ENCODE measurements around the gene NGDN.
"Not testable (repeated sequence)": the region's sequence is repeated elsewhere in the genome, so short reads cannot be mapped to it uniquely, and the experiment has no call there.

The NGDN gene

DNA sequence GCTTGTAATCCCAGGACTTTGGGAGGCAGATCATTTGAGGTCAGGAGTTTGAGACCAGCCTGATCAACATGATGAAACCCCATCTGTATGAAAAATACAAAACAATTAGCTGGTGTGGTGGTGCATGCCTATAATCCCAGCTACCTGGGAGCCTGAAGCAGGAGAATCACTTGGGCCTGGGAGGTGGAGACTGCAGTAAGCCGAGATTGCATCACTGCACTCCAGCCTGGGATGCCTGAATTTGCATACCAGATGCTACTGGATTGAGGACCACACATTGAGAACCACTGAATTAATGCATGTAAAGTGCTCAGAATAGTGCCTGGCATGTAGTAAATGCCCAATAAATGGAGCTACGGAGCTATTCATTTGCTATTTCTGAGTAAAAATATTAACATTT is 19.1 kb upstream of the NGDN start:
- H3K27ac ChIP-seq (ENCODE audit: low read depth, low read length, severe bottlenecking), result no peak overlapping the region
- H3K4me3 ChIP-seq (ENCODE audit: extremely low read depth, insufficient read depth, low read length, poor library complexity, severe bottlenecking), result no peak overlapping the region
- H3K4me1 ChIP-seq (ENCODE audit: control insufficient read depth, insufficient read depth, low read length, poor library complexity, severe bottlenecking), result no peaks in the 10 kb centered on the region
- H3K9me3 ChIP-seq (ENCODE audit: control insufficient read depth, low read length), result no peaks in the 10 kb centered on the region
- H3K36me3 ChIP-seq (ENCODE audit: control insufficient read depth, insufficient read depth, low read length), result no peaks in the 10 kb centered on the region
- 53 to 70% methylated on average over 1 to 2 of the region's 2 CpGs for WGBS, 2 experiments (ENCODE audit: insufficient coverage in 2 of 2)

DNA sequence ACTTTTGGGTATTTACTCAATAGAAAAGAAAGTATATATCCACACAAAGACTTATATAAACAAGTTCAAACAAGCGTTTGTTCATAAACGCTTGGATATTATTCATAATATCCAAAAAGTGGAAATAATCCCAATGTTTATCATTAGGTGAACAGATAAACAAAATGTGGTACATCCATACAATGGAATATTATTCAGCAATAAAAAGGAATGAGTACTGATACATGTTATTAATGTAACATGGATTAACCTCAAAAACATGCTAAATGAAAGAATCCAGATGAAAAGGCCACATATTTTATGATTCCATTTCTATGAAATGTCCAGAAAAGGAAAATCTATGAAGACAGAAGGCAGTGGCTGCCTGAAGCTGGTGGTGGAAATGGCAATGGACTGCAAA is 17.3 kb upstream of the NGDN start:
- WGBS, 2 experiments (ENCODE audit: insufficient coverage in 2 of 2), result no CpG with 5 or more reads among the region's 2 CpGs

DNA sequence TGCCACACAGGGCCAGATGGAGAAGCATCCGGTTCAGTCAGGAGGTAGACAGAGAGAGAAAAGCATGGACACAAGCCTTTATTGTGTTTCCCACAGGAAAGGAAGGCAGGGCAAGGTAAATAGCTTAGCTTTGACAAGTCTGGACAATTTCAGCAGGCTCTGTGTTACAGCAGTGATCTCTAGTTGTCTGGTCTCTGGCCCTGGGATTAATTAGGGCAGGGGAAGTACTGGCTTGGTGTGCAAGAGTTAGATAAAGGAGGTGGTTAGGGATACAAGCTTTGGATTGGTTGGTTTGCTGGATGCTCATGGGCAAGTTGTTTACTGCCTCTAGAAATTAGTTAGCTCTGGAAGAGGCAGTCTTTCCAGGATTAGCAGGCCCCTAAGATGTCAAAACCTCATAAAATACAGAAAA is 15.1 kb upstream of the NGDN start:
- Histone ChIP-seq H3K4me3 (ENCODE audit: extremely low read depth, insufficient read depth, low read length, poor library complexity, severe bottlenecking) (no peak overlapping the region), H3K36me3 (ENCODE audit: control insufficient read depth, insufficient read depth, low read length) (no peaks in the 10 kb centered on the region), H3K4me1 (ENCODE audit: control insufficient read depth, insufficient read depth, low read length, poor library complexity, severe bottlenecking) (no peaks in the 10 kb centered on the region), H3K27ac (ENCODE audit: low read depth, low read length, severe bottlenecking) (peak overlapping the region; percentile 89), H3K9me3 (ENCODE audit: control insufficient read depth, low read length) (no peaks in the 10 kb centered on the region)
- 83 to 100% methylated on average over 1 of the region's 1 CpG for WGBS, 2 experiments (ENCODE audit: insufficient coverage in 2 of 2)

More for the DNA sequence above, 17.3 kb upstream of the NGDN start:
- Histone ChIP-seq H3K36me3 (ENCODE audit: control insufficient read depth, insufficient read depth, low read length) (no peaks in the 10 kb centered on the region), H3K27ac (ENCODE audit: low read depth, low read length, severe bottlenecking) (no peak overlapping the region), H3K4me1 (ENCODE audit: control insufficient read depth, insufficient read depth, low read length, poor library complexity, severe bottlenecking) (no peaks in the 10 kb centered on the region), H3K9me3 (ENCODE audit: control insufficient read depth, low read length) (no peaks in the 10 kb centered on the region), H3K4me3 (ENCODE audit: extremely low read depth, insufficient read depth, low read length, poor library complexity, severe bottlenecking) (no peak overlapping the region)

DNA sequence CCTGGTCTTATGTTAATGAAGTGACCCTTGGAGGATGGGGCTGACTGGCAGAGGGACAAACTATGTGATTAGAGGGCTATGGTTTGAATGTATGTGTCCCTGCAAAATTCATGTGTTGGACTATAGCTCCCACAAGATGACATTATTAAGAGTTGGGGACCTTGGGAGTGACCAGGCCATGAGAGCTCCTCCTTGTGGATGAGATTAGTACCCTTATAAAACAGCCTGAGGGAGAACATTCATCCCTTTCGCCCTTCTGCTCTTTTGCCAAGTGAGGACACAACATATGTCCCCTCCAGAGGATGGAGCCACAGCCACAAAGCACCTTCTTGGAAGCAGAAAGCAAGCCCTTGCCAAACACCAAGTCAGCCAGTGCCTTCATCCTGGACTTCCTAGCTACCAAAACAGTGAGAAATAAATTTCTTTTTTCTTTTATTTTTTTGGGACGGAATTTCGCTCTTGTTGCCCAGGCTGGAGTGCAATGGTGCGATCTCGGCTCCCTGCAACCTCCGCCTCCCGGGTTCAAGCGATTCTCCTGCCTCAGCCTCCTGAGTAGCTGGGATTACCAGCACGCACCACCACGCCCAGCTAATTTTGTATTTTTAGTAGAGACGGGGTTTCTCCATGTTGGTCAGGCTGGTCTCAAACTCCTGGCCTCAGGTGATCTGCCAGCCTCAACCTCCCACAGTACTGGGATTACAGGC is 12.5 kb upstream of the NGDN start:
- not testable (repeated sequence) for H3K4me3 ChIP-seq (ENCODE audit: extremely low read depth, insufficient read depth, low read length, poor library complexity, severe bottlenecking); H3K9me3 ChIP-seq (ENCODE audit: control insufficient read depth, low read length); H3K36me3 ChIP-seq (ENCODE audit: control insufficient read depth, insufficient read depth, low read length); H3K4me1 ChIP-seq (ENCODE audit: control insufficient read depth, insufficient read depth, low read length, poor library complexity, severe bottlenecking); H3K27ac ChIP-seq (ENCODE audit: low read depth, low read length, severe bottlenecking)
- WGBS, 2 experiments (ENCODE audit: insufficient coverage in 2 of 2), result 88 to 93% methylated on average over 6 to 11 of the region's 11 CpGs

DNA sequence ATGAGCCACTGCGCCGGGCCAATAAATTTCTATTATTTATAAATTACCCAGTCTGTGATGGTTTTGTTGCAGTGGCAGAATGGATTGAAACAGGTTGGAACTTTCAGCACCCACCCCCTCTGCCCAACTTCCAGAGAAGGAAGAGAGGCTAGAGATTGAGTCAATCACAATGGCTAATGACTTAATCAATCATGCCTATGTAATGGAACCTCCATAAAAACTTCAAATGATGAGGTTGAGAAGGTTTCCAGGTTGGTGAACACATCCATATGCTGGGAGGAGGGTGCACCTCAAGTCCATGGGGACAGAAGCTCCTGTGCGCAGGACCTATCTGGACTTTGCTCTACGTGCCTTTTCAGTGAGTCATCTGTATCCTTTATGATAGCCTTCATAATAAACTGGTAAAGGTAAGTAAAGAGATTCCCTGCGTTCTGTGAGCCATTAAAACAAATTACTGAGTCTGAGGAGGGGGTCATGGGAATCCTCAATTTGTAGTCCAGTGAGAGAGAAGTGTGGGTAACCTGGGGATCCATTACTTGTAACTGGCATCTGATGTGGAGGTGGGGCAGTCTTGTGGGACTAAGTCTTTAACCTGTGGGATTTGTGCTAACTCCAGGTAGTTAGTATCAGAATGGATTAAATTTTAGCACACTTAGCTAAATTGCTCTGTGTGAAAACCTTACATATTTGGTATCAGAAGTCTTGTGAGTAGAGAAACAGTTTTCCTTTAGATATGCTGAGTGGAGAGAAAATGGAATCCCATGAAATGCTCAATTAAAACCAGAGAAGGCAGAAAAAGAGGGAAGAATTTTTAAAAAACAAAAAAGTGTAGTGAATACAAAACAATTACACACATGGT is 11.7 kb upstream of the NGDN start:
- no peak overlapping the region for H3K27ac ChIP-seq (ENCODE audit: low read depth, low read length, severe bottlenecking)
- WGBS, 2 experiments (ENCODE audit: insufficient coverage in 2 of 2), result 83 to 94% methylated on average over 1 to 2 of the region's 5 CpGs
- no peak overlapping the region for H3K4me3 ChIP-seq (ENCODE audit: extremely low read depth, insufficient read depth, low read length, poor library complexity, severe bottlenecking)

DNA sequence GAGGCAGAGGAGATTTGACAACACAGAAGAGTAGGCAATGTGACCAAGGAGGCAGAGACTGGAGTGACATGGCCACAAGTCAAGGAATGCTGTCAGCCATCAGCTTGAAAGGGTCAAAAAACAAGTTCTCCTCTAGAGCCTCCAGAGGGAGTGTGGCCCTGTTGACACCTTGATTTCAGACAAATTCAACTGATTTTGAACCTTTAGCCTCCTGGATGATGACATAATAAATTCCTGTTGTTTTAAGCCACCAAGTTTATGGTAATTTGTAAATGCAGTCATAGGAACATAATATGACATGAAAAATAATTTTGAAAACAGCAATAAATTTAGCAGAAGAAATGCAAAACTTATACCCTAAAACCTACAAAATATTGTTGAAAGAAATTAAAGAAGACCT is 8.5 kb upstream of the NGDN start:
- Histone ChIP-seq H3K4me1 (ENCODE audit: control insufficient read depth, insufficient read depth, low read length, poor library complexity, severe bottlenecking) (no peaks in the 10 kb centered on the region), H3K9me3 (ENCODE audit: control insufficient read depth, low read length) (no peaks in the 10 kb centered on the region), H3K36me3 (ENCODE audit: control insufficient read depth, insufficient read depth, low read length) (no peaks in the 10 kb centered on the region), H3K4me3 (ENCODE audit: extremely low read depth, insufficient read depth, low read length, poor library complexity, severe bottlenecking) (no peak overlapping the region), H3K27ac (ENCODE audit: low read depth, low read length, severe bottlenecking) (no peak overlapping the region)

More for the DNA sequence above, 11.7 kb upstream of the NGDN start:
- no peaks in the 10 kb centered on the region for H3K9me3 ChIP-seq (ENCODE audit: control insufficient read depth, low read length)
- no peaks in the 10 kb centered on the region for H3K36me3 ChIP-seq (ENCODE audit: control insufficient read depth, insufficient read depth, low read length)
- no peaks in the 10 kb centered on the region for H3K4me1 ChIP-seq (ENCODE audit: control insufficient read depth, insufficient read depth, low read length, poor library complexity, severe bottlenecking)

DNA sequence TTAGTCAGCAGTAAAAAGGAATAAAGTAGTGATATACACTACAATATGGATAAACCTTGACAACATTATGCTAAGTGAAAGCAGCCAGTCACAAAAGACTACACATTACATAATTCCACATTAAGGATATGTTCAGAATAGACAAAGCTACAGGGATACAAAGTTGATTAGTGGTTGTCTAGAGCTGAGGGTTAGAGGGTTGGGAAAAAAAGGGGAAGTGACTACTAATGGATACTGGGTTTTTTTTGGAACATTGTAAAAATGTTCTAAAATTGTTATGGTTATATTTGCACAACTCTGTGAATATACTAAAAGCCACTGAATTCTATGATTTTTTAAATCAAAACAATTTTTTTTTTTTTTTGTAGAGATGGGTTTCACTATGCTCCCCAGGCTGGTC is 4.8 kb upstream of the NGDN start:
- Histone ChIP-seq H3K4me1 (ENCODE audit: control insufficient read depth, insufficient read depth, low read length, poor library complexity, severe bottlenecking) (no peaks in the 10 kb centered on the region), H3K36me3 (ENCODE audit: control insufficient read depth, insufficient read depth, low read length) (no peaks in the 10 kb centered on the region), H3K27ac (ENCODE audit: low read depth, low read length, severe bottlenecking) (no peak overlapping the region), H3K4me3 (ENCODE audit: extremely low read depth, insufficient read depth, low read length, poor library complexity, severe bottlenecking) (no peak overlapping the region), H3K9me3 (ENCODE audit: control insufficient read depth, low read length) (peaks cover 5% of the 10 kb centered on the region)

DNA sequence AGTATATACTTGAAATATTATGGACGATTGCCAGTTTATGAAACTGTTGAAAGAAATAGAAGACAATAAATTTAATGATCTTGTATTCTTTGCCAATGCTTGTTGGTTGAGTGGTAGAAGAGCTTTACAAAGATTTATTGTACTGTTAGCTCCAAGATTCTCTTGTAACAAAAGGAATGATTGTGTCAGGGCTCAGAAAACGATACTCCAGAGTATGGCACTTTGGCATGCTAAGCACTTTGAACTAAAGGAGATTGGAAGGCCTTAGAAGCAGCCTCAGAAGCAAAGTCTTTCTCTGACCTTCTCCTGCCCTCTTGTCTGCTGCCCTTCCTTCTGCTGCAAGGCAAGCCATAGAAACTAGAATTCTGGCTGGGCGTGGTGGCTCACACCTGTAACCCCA is 4.2 kb upstream of the NGDN start:
- no peaks in the 10 kb centered on the region for H3K36me3 ChIP-seq (ENCODE audit: control insufficient read depth, insufficient read depth, low read length)
- H3K4me1 ChIP-seq (ENCODE audit: control insufficient read depth, insufficient read depth, low read length, poor library complexity, severe bottlenecking), result no peaks in the 10 kb centered on the region
- H3K9me3 ChIP-seq (ENCODE audit: control insufficient read depth, low read length), result peaks cover 5% of the 10 kb centered on the region
- no peak overlapping the region for H3K27ac ChIP-seq (ENCODE audit: low read depth, low read length, severe bottlenecking)
- H3K4me3 ChIP-seq (ENCODE audit: extremely low read depth, insufficient read depth, low read length, poor library complexity, severe bottlenecking), result no peak overlapping the region
- WGBS, 2 experiments (ENCODE audit: insufficient coverage in 2 of 2), result 83 to 94% methylated on average over 2 of the region's 3 CpGs

DNA sequence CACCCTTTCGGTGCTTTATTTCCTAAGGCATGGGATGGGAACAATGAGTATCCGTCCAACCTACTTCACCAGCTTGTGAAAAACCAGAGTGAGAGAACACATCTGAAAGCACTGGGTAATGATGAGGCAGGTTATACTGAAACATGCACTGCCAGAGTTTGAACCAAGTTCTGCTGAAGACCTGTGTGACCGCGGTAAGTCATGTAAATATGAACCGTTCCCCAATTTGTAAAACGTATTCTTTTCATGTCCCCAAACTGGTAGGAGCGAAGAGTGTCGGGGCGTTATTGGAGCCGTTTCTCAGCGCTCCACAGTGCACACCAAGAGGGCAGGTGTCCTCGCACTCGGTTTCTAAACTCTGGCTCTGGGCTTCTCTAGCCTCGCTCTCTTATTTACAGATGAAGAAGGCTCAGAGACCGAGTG is 788 bp upstream of the NGDN start:
- Histone ChIP-seq H3K4me1 (ENCODE audit: control insufficient read depth, insufficient read depth, low read length, poor library complexity, severe bottlenecking) (peaks cover 4% of the 10 kb centered on the region), H3K9me3 (ENCODE audit: control insufficient read depth, low read length) (peaks cover 5% of the 10 kb centered on the region), H3K36me3 (ENCODE audit: control insufficient read depth, insufficient read depth, low read length) (peaks cover 32% of the 10 kb centered on the region), H3K27ac (ENCODE audit: low read depth, low read length, severe bottlenecking) (peak overlapping the region; percentile 25), H3K4me3 (ENCODE audit: extremely low read depth, insufficient read depth, low read length, poor library complexity, severe bottlenecking) (peak overlapping the region; percentile 79)
- 80 to 87% methylated on average over 14 to 15 of the region's 15 CpGs for WGBS, 2 experiments (ENCODE audit: insufficient coverage in 2 of 2)

DNA sequence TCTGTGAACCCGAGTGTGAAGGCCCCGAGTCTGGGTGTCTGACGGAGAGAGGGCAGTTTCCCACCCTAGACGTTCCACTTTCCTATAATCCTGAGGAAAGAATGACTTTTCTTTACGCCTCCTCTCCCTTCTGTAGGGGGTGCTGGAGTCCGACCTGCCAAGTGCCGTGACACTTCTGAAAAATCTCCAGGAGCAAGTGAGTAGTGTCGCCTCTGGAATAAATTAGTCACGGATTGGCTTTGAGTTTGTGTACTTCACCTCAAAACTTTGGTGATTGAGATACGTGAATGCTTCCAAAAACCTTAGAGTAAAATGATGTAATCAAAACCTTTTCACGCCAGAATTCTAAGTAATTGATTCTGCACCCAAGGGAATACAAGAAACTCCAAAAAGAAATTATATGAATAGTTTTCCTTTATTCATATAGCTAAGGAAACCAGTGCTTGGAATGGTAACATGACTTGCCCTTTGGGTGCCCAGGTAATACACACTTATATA is 452 bp downstream of the NGDN start:
- Histone ChIP-seq H3K4me1 (ENCODE audit: control insufficient read depth, insufficient read depth, low read length, poor library complexity, severe bottlenecking) (peaks cover 4% of the 10 kb centered on the region), H3K27ac (ENCODE audit: low read depth, low read length, severe bottlenecking) (peak overlapping the region; percentile 74), H3K36me3 (ENCODE audit: control insufficient read depth, insufficient read depth, low read length) (peaks cover 44% of the 10 kb centered on the region), H3K9me3 (ENCODE audit: control insufficient read depth, low read length) (peaks cover 5% of the 10 kb centered on the region), H3K4me3 (ENCODE audit: extremely low read depth, insufficient read depth, low read length, poor library complexity, severe bottlenecking) (peak overlapping the region; percentile 79)
- WGBS, 2 experiments (ENCODE audit: insufficient coverage in 2 of 2), result 0 to 40% methylated on average over 1 to 3 of the region's 11 CpGs

DNA sequence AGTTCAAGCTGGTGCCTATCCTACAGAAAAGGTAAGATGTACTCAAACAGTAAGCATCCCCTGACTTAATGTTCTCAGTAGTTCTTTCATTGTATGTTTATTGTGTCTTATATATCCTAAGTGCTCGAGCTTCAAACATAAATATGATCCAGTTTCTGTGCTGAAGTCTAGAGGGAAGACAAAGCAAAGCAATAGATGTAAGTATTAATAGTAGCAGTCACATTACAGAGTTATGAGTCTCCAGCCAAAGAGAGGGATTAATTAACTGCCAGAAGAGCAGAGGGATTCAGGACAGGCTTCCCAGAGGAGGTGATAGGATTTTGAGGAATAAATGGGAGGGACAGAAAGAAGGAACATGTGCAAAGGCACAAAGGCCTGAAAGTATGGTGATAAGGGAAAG is 1.4 kb downstream of the NGDN start:
- Histone ChIP-seq H3K4me3 (ENCODE audit: extremely low read depth, insufficient read depth, low read length, poor library complexity, severe bottlenecking) (no peak overlapping the region), H3K4me1 (ENCODE audit: control insufficient read depth, insufficient read depth, low read length, poor library complexity, severe bottlenecking) (peaks cover 4% of the 10 kb centered on the region), H3K9me3 (ENCODE audit: control insufficient read depth, low read length) (peaks cover 5% of the 10 kb centered on the region), H3K27ac (ENCODE audit: low read depth, low read length, severe bottlenecking) (no peak overlapping the region), H3K36me3 (ENCODE audit: control insufficient read depth, insufficient read depth, low read length) (peaks cover 54% of the 10 kb centered on the region)
- 100% methylated on average over 1 of the region's 1 CpG; no CpG with 5 or more reads in 1 of the 2 experiments for WGBS, 2 experiments (ENCODE audit: insufficient coverage in 2 of 2)
